OCI-LY3 (cell line): ENCODE data around the gene PLEKHO1.

Experiments
- H2AFZ ChIP-seq: fragments of 200-600, 300-600 bp; shearing (Covaris generic); 2 replicates; pipeline ENCODE4 v1.6.0; 2014; ENCODE audit warnings: antibody characterized with exemption, low read depth, low read length
- H3K27ac ChIP-seq: fragments of 200-600, 300-600 bp; sonication (generic); 2 replicates; pipeline ENCODE4 v1.5.1; 2014; ENCODE audit warnings: mild to moderate bottlenecking, low read length, moderate library complexity, mixed read lengths
- H3K27me3 ChIP-seq: fragments of 200-600, 300-600 bp; sonication (generic); 2 replicates; pipeline ENCODE4 v1.6.1; 2014; ENCODE audit warnings: low read depth, low read length, mixed read lengths
- H3K36me3 ChIP-seq: fragments of 200-600, 300-600 bp; sonication (generic); replicated peaks from 2 replicates; pipeline ENCODE3; 2014; ENCODE audit warnings: low read depth, low read length, mixed read lengths
- H3K4me1 ChIP-seq: fragments of 300-600, 200-600 bp; sonication (generic); 2 replicates; pipeline ENCODE4 v1.6.1; 2014; ENCODE audit warnings: low read length, mixed read lengths
- H3K4me2 ChIP-seq: fragments of 200-600, 300-600 bp; sonication (generic); 2 replicates; pipeline ENCODE4 v1.6.1; 2014; ENCODE audit warnings: low read length, mixed read lengths
- H3K4me3 ChIP-seq: fragments of 300-600, 200-600 bp; sonication (generic); 2 replicates; pipeline ENCODE4 v1.5.1; 2014; ENCODE audit warnings: antibody characterized with exemption, mild to moderate bottlenecking, low read length, moderate library complexity
- H3K79me2 ChIP-seq: fragments of 300-600, 200-600 bp; shearing (Covaris generic); 2 replicates; pipeline ENCODE4 v1.6.1; 2014; ENCODE audit warnings: mild to moderate bottlenecking, low read length, mixed read lengths
- H3K9ac ChIP-seq: fragments of 300-600, 200-600 bp; shearing (Covaris generic); 2 replicates; pipeline ENCODE4 v1.6.0; 2014; ENCODE audit warnings: mild to moderate bottlenecking, low read length, moderate library complexity
- H3K9me3 ChIP-seq: fragments of 200-600, 300-600 bp; shearing (Covaris generic); 2 replicates; pipeline ENCODE4 v1.6.1; 2014; ENCODE audit warnings: low read length, mixed read lengths; ENCODE audit not compliant: insufficient read depth
- H4K20me1 ChIP-seq: fragments of 200-600, 300-600 bp; sonication (generic); 2 replicates; pipeline ENCODE4 v1.6.1; 2016; ENCODE audit warnings: low read length, mixed read lengths; ENCODE audit not compliant: insufficient read depth
- EZH2phosphoT487 ChIP-seq: fragments of 200-600 bp; shearing (Covaris generic); IDR thresholded peaks from 2 replicates; pipeline ENCODE4 v1.6.1; 2018; ENCODE audit warnings: antibody characterized with exemption, mixed run types, low read depth
- TF ChIP-seq, protein P1 (sequence below): fragments of 200-600, 300-600 bp; sonication (generic); IDR thresholded peaks from 2 replicates; pipeline ENCODE4 v1.5.1; 2014; ENCODE audit warnings: antibody characterized with exemption, low read length, low read depth

Gene PLEKHO1

DNA sequence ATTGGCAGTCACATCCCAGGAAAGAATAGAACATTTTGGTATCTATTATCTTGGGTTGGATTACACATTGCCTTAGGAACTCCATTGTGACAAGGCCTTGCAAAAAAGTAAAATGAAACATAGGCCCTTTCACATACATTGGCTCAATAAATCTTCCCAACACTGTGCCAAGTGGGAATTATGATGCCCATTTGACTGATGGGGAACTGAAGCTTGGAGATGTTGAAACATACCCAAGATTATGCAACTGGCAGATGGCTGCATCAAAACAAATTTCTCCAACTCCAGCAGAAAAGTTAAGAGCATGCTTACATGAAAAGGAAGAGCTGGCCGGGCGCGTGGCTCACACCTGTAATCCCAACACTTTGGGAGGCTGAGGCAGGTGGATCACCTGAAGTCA is 26.9 kb downstream of the PLEKHO1 start:
- Histone ChIP-seq H3K9ac (no peak overlapping the region), H3K27me3 (no peaks in the 10 kb centered on the region), H2AFZ (no peak overlapping the region), H4K20me1 (no peaks in the 10 kb centered on the region), H3K27ac (no peak overlapping the region), H3K4me3 (no peak overlapping the region), H3K4me2 (no peak overlapping the region), H3K9me3 (no peaks in the 10 kb centered on the region), H3K4me1 (no peaks in the 10 kb centered on the region), H3K79me2 (no peaks in the 10 kb centered on the region), H3K36me3 (no peaks in the 10 kb centered on the region)
- TF ChIP-seq EZH2phosphoT487 = no peak
- TF ChIP-seq, protein P1, sequence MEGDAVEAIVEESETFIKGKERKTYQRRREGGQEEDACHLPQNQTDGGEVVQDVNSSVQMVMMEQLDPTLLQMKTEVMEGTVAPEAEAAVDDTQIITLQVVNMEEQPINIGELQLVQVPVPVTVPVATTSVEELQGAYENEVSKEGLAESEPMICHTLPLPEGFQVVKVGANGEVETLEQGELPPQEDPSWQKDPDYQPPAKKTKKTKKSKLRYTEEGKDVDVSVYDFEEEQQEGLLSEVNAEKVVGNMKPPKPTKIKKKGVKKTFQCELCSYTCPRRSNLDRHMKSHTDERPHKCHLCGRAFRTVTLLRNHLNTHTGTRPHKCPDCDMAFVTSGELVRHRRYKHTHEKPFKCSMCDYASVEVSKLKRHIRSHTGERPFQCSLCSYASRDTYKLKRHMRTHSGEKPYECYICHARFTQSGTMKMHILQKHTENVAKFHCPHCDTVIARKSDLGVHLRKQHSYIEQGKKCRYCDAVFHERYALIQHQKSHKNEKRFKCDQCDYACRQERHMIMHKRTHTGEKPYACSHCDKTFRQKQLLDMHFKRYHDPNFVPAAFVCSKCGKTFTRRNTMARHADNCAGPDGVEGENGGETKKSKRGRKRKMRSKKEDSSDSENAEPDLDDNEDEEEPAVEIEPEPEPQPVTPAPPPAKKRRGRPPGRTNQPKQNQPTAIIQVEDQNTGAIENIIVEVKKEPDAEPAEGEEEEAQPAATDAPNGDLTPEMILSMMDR = no peak

DNA sequence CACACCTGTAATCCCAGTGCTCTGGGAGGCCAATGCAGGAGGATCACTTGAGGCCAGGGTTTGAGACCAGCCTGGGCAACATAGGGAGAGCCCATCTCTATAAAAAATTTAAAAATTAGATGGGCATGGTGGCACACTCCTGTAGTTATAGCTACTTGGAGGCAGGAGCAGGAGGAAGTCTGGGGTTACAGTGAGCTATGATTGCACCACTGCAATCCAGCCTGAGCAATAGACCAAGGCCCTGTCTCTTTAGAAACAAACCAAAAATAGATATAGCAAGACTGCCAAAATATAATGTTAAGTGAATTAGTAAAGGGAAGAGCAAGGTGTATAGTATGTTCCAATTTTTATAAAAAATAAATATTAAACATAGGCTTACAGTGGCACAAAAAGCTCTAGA is 28.8 kb downstream of the PLEKHO1 start:
- Histone ChIP-seq H3K4me1 (0 out of 2 replicates have a peak, but pooled peaks cover 6% of the 10 kb centered on the region), H3K9ac (no peak overlapping the region), H3K4me2 (no peak overlapping the region), H3K27me3 (no peaks in the 10 kb centered on the region), H3K79me2 (no peaks in the 10 kb centered on the region), H3K9me3 (no peaks in the 10 kb centered on the region), H2AFZ (no peak overlapping the region), H4K20me1 (no peaks in the 10 kb centered on the region), H3K27ac (no peak overlapping the region), H3K36me3 (no peaks in the 10 kb centered on the region), H3K4me3 (no peak overlapping the region)
- TF ChIP-seq EZH2phosphoT487 = no peak
- TF ChIP-seq, protein P1 = no peak

DNA sequence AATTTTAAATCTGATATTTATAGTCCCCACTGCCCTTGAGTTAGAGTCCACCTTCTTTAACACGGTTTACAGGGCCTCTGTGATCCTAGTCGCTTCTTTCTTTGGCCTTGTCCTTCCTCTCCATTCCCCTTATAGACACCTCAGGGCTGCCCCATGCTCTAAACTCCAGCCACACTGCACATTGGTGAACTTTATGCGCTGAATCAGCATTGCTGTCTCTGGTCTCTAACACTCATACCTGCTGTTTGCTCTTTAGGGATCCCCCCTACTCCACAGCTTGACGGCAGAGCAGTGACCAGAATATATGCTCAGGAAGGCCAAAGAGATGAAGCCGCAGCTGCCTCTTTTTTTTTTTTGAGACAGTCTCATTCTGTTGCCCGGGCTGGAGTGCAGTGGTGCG is 30.2 kb downstream of the PLEKHO1 start:
- Histone ChIP-seq H3K27ac (no peak overlapping the region), H3K4me1 (0 out of 2 replicates have a peak, but pooled peaks cover 6% of the 10 kb centered on the region), H3K36me3 (no peaks in the 10 kb centered on the region), H3K79me2 (no peaks in the 10 kb centered on the region), H3K4me2 (no peak overlapping the region), H3K9me3 (no peaks in the 10 kb centered on the region), H3K9ac (no peak overlapping the region), H3K4me3 (no peak overlapping the region), H4K20me1 (no peaks in the 10 kb centered on the region), H2AFZ (no peak overlapping the region), H3K27me3 (no peaks in the 10 kb centered on the region)
- TF ChIP-seq EZH2phosphoT487 = no peak
- TF ChIP-seq, protein P1 = no peak

DNA sequence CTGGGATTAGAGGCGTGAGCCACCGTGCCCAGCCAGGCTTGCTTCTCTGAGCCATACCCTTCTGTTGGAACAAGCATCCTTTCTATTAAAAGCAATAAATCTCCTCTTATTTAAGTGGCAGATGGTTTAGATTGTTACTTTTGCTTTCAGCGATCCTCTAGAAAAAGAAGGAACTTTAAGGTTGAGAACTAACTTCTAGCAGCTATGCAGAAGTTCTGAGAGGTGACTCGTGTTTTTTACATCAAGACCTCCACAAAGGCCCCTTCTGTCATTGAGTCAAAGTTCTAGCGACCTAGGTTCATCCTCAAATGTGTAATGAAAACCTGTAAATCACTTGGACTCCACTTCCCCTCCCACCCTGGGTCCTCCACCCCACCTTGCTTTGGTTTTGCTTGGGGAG is 30.8 kb downstream of the PLEKHO1 start:
- TF ChIP-seq, protein P1 = no peak
- H3K9ac ChIP-seq = no peak overlapping the region

More for the DNA sequence above, 30.8 kb downstream of the PLEKHO1 start:
- no peak overlapping the region for H3K4me3 ChIP-seq
- H3K27me3 ChIP-seq = no peaks in the 10 kb centered on the region
- no peak overlapping the region for H3K27ac ChIP-seq
- H3K4me2 ChIP-seq = no peak overlapping the region
- no peak overlapping the region for H2AFZ ChIP-seq
- no peaks in the 10 kb centered on the region for H3K9me3 ChIP-seq
- no peaks in the 10 kb centered on the region for H3K36me3 ChIP-seq
- no peaks in the 10 kb centered on the region for H3K79me2 ChIP-seq
- 0 out of 2 replicates have a peak, but pooled peaks cover 6% of the 10 kb centered on the region for H3K4me1 ChIP-seq
- H4K20me1 ChIP-seq = no peaks in the 10 kb centered on the region
